Fibroblast of gingiva (primary cell): ENCODE measurements around the gene BRMS1L.
A peak's percentile ranks its signal among the peaks of the same experiment; 100 is the strongest.
"Not testable (repeated sequence)": the region's sequence is repeated elsewhere in the genome, so short reads cannot be mapped to it uniquely, and the experiment has no call there.

Experiments used
- DNase-seq: peaks from one replicate; pipeline ENCODE4 v3.0.0-alpha.2; 2011; ENCODE audit warnings: low read depth

Gene BRMS1L, protein sequence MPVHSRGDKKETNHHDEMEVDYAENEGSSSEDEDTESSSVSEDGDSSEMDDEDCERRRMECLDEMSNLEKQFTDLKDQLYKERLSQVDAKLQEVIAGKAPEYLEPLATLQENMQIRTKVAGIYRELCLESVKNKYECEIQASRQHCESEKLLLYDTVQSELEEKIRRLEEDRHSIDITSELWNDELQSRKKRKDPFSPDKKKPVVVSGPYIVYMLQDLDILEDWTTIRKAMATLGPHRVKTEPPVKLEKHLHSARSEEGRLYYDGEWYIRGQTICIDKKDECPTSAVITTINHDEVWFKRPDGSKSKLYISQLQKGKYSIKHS

DNA sequence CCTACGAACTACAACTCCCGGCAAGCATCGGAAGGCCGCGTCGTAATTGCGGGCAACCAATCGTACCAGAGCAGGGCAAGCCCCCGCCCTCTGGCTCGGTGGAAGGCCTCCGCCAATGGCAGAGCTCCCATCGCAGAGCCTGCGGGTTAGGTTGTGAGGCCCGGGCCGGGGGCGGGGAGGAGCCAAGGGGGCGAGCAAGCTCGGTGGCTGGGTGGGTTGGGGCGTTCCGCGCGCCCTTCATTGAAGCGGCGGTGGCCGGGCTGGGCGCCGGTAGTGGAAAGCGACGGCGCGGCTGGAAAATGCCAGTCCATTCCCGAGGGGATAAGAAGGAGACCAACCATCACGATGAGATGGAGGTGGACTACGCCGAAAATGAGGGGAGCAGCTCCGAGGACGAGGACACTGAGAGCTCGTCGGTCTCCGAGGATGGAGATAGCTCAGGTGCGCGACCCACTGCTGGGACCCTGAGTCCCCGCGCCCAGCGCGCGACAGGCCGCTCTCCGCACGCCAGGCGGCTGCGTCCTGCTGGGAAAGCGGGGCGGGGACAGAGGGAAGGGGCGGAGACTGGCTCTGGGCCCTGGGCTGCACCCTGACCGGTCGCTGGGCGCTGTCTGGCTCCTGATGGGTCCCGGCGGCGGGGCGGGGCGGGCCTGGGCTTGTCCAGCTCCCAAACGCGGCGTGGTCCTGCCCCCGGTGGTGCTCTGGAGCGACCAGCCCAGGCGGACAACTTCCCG is at the start of gene BRMS1L:
Gene BRMS1L (plus strand): TSS at position 121 of the 734 bp plus-strand sequence. CDS start 179 bp downstream, at position 300.
- peak; percentile 99 for DNase-seq

DNA sequence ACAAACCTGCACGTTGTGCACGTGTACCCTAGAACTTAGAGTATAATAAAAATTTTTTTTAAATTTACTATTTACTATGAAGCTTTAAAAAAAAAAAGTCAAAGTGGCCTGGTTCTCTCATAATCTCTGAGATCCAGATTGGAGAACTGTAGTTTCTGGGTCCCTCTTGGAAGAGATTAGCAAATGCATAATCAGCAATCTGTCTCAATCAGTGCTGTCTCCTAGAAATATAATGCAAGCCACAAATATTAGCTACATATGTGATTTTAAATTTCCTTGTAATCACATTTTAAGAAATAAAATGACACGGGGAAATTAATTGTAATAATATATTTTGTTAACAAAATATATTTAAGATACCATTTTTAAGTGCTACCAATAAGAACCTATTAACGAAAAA is 49.3 kb upstream of the BRMS1L start:
- DNase-seq: no peak

DNA sequence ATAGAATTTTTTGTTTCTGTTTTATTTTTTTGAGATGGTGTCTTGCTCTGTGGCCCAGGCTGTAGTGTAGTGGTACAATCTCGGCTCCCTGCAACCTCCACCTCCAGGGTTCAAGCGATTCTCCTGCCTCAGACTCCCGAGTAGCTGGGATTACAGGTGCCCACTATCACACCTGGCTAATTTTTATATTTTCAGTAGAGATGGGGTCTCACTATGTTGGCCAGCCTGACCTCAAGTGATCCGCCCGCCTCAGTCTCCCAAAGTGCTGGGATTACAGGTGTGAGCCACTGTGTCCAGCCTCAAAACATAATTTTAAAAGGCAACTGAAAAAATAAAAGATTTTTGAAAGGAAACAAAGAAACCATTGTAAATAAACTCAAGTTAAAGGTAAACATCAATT is 48.6 kb upstream of the BRMS1L start:
- not testable (repeated sequence) for DNase-seq

DNA sequence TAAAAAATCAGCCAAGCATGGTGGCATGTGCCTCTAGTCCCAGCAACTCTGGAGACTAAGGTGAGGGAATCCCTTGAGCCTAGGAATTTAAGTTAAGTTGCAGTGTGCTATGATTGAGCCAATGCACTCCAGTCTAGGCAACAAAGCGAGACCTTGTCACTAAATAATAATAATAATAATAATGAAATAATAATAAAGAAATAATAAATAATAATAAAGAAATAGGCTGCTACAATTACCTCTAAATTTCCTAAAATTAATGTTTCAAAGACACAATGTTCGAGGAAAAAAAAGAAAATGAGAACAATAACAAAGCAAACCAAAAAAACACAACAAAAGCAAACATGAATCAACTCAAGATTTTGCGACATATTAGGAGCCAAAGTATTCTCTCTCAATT is 46.8 kb upstream of the BRMS1L start:
- DNase-seq: no peak

DNA sequence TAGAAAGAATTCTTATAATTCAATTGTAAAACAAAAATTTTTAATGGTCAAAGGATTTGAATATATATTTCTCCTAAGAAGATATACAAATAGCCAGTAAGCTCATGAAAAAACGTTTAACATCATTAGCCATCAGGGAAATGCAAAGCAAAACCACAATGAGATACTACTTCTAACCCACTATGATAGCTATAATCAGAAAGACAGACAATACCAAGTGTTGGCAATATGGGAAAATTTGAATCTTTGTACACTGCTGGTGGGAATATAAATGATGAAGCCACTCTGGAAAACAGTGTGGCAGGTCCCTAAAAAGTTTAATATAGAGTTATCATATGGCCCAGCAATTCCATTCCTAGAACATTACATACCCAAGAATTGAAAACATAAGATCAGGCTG is 42.4 kb upstream of the BRMS1L start:
- no peak for DNase-seq

DNA sequence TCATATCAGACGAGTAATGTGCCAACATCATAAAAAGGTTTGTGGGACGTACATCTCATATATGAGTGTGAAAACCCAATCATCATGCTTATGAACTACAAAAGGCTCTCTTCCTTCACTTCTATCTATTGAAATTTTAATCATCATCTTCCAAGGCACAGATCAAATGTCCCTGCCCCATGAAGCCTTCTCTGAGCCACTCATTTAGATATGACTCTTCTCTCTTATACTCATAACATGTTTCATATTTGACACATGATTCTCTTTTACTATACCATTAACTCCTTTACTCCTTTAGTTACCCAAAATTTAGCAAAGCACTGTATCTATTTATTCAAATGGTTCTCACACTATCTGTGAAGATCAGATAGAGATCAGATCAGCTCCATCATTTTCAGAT is 39.3 kb upstream of the BRMS1L start:
- DNase-seq: no peak

DNA sequence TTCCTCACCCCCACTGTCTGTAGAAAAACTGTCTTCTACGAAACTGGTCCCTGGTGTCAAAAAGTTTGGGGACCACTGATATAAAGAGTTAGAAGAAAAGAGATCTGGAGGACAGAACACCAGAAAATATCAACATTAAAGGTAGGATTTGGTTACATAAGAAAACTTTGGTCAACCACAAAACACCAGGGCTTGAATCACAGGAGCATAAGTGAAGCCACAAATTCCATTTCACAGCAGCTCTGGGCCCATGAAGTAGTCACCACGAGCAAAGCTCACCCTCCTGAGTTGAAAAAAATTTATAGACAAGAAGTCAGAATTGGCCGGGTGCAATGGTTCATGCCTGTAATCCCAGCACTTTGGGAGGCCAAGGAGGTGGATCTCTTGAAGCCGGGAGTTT is 36.5 kb upstream of the BRMS1L start:
- no peak for DNase-seq

DNA sequence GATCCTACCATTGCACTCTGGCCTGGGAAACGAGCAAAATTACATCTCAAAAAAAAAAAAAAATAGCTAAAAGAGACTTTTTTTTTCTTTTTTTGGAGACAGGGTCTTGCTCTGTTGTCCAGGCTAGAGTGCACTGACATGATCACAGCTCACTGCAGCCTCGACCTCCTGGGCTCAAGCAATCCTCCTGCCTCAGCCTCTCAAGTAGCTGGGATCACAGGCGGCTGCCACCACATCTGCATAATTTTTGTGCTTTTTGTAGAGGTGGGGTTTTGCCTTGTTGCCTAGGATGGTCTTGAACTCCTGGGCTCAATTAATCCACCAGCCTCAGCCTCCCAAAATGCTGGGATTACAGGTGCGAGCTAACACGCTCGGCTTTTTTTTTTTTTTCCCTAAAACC is 28.3 kb upstream of the BRMS1L start:
- DNase-seq: no peak

DNA sequence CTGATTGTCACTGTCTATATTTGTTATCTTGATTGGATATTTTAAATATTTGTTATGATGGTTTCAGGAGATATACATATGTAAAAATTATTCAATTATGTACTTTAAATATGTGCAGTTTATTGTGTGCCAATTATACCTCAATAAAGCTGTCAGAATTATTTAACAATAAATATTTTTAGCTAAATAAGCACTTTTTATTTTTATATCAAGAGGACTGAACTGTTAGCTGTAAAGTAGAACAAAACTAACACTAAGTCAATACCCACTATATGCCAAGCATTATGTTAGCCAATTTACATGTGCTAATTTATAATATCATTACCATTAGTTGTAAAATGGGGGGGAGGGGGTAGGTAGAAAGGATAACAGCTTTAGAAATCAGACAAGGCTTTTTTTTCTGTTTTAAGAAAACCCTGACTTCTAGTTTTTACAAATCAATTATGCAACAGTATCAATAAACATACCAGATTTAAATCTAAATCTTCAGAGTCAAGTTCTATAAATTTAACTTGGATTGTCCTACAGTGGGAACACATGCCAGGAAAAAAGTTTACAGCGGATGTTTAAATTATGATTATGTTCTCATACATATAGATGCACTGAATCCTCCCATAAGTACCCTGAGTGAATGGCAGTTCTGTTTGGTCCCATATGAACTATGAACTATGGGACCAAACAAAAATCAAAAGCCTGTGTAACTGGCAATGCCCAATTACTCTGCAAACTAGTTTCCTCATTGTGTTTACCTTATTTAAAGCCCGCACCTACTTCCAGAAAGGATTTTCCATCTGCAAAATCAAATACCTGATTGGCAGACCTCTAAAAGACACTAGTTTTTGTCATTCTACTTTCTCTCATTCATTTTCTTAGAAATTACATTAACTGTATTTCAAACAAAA is 19.9 kb upstream of the BRMS1L start:
- DNase-seq: no peak

DNA sequence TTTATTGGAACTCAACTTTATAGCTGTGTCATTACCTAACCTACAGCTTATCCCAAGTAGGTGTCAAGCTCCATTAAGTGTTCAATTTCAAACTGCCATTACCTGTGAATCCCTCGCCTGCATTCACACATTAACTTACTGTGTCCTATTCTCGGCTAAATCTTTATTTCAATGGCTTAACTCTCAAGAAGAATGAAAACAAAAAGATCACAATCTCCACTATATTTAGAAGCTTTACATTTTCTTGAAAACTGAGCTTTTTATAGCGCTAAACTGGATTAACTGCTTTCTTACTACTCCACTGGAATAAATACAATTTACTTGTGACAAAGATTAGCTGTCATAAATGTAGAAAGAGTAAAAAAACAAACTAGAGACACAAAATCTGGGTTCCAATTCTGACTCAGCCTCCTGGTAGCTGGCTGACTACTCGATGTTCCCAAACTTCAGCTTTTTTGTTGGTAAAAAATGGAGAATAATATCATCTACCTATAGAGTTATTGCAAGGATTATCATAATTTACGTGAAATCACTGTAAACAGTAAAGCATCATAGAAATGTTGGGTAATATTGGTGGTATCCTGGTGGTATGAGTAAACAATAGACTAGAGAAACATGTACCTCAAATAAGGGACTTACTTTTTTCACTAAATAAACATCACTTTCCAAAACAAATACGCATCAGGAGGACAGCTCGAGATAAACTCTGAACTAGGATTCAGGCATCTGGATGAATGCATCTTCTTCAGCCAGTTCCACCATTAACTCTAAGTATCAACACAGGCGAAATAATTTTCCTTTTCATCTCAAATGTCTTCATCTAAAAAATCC is 18.8 kb upstream of the BRMS1L start:
- DNase-seq: no peak

DNA sequence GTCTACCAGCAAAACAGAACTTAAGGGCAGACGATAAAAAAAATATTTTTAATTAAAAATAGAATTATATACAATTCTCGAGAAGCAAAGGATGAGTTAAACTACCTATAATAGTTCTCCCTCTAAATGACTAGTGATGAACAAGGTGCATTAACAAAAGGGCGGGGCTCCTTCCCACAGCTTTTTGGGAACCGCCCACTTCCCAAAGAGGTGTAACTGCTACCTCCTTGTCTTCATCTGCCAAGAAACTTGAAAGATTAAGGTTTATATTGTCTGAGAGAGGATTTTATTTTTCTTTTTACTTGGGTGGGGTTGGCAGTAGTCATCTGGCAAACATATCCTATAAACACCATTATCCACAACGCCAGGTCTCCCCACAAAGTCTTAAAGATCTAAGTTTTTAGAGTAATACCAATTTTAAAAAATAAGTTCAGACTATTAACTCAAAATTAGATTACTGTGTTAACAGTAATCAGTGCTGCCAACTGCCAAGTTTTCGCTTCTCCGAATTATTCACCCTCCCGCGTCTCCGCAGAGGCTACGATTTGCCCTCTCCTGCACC is 18.0 kb upstream of the BRMS1L start:
- DNase-seq: no peak

DNA sequence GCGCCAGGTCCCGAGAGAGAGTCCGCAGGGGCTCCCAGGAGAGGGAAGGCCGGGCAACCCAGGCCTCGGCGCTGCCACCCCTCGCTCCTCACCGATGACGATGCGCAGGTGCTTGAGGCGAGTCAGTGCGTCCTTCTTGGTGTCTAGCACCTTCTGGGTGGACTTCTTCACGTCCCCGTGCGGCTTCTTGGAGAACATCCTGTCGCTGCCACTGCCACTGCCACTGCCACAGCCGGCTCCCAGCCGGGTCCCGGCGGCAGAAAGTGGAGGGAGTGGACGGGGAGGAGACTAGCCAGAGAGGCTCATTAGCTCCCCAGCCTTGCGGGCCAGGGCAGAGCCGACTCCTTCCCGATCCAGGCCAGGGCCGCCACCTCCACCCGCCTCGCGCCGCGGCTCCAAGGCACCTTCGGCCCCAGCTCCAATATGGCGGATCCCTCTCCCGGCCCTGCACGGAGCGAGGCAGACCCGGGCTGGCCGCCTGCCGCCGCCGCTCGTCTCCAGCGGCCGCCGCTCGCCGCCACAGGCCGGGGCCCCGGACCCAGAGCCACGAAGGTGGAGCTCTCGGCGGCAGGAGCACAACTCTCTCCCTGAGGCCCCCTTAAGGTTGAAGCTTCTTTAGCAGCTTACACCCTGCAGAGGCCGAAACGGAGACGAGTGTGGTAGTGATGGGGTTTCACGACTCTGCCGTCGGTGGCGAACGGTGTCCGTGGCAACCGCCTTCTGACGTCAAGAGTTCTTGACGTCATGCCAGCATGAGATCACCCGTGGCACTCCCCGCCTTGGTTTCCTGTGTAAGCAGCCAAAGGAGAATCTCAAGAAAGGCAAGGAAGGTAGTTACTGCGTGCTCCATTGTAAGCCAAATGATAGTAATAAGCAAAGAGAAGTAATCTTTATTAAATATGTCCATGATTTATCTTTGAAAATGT is 17.2 kb upstream of the BRMS1L start, which contains the start of gene RALGAPA1:
Gene RALGAPA1 (minus strand): TSS at position 658 of the 926 bp plus-strand sequence. CDS start 460 bp downstream, at position 198.
- DNase-seq: peak; percentile 99

DNA sequence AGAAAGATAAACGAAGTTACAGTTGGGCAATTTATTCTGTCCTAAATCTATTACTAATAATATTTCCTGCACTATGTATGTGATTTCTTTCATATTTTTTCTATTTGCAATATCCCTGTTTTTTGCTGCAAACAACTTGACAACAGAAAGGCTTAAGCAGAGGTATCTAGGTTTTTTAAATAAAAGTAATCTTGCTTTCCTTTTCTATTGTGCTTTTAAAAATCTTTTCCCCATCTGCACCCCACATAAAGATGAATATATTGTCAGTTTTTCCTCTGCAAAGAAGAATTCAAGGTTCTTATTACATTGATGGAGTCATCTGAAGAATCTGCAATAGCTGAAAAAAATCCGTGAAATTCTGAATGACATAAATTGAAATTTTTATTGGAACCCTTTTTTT is 16.5 kb upstream of the BRMS1L start:
- DNase-seq: no peak

DNA sequence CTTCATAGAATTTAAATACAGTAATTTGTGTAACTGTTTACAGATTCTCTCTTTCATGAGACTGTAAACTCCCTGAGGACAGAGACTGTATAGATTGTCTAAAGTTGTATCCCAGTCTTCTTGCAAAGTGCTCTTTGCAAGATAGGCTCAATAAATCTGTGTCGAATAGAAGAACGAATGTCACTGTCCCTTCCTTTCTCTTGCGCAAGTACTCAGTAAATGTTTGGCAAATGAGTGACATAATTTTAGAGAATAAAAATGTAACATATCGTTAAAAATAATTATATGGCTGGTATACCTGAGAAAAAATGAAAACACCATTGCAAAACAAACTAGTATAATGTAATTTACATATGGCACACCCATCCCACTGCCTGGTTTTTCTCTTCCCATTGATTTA is 15.2 kb upstream of the BRMS1L start:
- no peak for DNase-seq

DNA sequence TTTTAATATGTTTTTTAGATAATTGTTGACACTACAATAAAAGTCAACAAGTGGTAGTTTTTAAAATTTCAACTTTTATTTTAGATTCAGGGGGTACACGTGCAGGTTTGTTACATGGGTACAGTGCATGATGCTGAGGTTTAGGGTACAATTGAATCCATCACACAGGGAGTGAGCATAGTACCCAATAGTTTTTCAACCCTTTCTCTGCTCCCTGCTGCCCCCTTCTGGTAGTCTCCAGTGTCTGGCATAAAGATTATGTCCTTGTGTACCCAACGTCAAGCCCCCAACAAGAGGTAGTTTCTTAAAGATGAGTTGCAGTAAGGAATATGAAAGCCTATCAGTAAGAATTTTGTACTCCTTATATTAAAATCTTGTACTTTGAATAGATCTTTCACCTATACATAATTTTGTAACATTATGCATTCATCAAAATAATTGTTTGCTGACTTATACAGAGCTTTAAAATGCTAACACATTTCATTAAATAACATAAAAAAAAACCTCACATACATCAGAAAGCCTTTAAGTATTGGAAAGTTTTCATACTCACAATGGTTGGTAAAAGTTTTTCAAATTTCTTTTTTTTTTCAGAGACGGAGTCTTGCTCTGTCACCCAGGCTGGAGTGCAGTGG is 11.7 kb upstream of the BRMS1L start:
- peak; percentile 19 for DNase-seq

DNA sequence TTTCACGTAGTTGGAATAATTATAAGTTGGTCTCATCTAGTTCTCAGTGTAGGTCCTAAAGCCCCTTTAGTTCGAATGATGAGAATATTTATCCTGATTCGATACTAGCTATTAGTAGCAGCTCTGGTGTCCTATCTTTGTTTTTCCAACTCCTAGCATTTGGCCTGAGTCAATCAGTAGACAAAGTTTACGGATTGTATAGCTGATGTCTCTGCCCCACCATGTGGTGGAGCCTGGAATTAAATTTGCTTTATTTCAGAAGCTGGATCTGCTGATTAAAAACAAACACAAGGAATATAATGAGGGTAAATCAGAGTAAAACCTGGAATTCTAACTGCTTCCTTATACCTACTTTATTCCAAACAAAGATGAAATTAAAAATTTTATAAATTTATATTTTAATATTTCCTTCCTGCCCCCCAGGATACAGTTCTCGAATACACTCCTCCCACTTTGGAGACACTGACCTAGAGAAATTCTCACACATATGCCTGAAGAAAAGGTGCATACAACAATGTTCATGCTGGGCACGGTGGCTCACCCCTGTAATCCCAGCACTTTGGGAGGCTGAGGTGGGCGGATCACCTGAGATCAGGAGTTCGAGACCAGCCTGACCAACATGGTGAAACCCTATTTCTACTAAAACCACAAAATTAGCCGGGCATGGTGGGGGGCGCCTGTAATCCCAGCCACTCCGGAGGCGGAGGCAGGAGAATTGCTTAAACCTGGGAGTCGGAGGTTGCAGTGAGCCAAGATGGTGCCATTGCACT is 7.6 kb upstream of the BRMS1L start:
- DNase-seq: peak; percentile 29

DNA sequence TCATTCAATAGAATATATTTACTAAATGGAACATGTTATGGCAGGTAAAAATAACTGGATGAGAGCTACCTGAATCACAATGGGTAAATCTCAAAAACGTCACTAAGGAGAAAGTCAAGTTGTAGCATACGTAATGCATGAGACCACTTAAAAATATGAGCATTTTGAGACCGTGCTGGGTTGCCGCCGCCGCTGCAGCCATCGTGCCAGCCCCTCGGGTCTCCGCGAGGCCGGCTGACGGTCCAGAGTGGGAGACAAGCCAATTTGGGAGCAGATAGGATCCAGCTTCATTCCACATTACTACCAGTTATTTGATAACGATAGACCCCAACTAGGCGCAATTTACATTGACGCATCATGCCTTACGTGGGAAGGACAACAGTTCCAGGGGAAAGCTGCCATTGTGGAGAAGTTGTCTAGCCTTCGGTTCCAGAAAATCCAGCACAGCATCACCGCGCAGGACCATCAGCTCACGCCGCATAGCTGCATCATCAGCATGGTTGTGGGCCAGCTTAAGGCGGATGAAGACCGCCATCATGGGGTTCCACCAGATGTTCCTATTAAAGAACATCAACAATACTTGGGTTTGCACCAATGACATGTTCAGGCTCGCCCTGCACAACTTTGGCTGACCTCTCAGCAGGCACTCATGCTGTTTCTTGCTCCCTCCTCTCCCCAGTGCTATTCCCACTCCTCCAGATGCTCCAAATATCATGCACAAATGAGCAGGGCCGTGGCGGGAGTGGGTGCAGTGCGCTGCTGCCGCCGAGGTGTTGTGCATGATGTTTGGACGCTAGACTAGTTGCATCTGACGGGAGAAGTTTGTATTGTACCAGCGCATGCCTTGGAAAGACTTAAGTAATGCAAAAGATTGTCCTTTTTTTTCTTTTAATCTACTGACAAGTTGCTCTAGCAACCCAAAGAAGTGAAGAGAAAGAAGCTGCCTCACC is 6.3 kb upstream of the BRMS1L start:
- no peak for DNase-seq
